Astrocyte (in vitro differentiated cells and primary cell): ENCODE measurements around the gene COMMD4.

ENCODE experiments used
- EZH2 ChIP-seq: IDR thresholded peaks from 2 replicates; pipeline ENCODE4 v1.6.1; 2012; ENCODE audit warnings: mild to moderate bottlenecking, low read length, inconsistent platforms; ENCODE audit not compliant: insufficient read depth
- TF ChIP-seq, protein P1 (sequence below): IDR thresholded peaks from 2 replicates; pipeline ENCODE4 v1.5.1; 2011; ENCODE audit warnings: low read depth, mild to moderate bottlenecking, inconsistent platforms, low read length, moderate library complexity; ENCODE audit not compliant: insufficient read depth

DNA sequence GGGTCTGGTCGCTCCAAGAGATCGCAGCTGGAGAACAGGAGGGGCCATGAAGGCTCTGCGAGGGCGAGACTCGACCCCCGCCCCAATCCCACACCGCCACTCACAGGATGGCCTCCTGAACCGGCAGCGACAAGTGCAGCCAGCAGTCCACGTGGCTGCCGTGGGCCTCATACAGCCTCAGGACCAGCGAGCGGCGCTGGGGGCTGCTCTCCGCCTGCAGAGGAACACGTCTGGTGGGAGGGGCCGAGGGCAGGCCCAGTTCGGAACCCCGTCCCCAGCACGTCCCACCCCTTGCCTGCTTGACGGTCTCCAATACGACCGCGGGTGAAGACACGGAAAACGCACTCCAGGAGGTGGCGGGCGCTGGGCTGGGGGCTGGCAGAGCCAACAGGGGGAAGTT is 20.1 kb downstream of the COMMD4 start:
- TF ChIP-seq, protein P1, sequence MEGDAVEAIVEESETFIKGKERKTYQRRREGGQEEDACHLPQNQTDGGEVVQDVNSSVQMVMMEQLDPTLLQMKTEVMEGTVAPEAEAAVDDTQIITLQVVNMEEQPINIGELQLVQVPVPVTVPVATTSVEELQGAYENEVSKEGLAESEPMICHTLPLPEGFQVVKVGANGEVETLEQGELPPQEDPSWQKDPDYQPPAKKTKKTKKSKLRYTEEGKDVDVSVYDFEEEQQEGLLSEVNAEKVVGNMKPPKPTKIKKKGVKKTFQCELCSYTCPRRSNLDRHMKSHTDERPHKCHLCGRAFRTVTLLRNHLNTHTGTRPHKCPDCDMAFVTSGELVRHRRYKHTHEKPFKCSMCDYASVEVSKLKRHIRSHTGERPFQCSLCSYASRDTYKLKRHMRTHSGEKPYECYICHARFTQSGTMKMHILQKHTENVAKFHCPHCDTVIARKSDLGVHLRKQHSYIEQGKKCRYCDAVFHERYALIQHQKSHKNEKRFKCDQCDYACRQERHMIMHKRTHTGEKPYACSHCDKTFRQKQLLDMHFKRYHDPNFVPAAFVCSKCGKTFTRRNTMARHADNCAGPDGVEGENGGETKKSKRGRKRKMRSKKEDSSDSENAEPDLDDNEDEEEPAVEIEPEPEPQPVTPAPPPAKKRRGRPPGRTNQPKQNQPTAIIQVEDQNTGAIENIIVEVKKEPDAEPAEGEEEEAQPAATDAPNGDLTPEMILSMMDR = no peak
- TF ChIP-seq EZH2 = no peak
